HFFc6 (cell line): ENCODE data around the gene CTAGE1. TPM values are rescaled to one million over a fixed set of nuclear protein-coding genes. Genes with fewer than 3 reads are reported as not detected.
"Not testable (repeated sequence)": the region's sequence is repeated elsewhere in the genome, so short reads cannot be mapped to it uniquely, and the experiment has no call there.

Experiments used
- DNase-seq: peaks from one replicate; pipeline ENCODE4 v3.0.0-alpha.2; 2018
- H3K27ac Mint-ChIP-seq: 2 replicates; pipeline ENCODE4 v1.8.0; 2020; ENCODE audit warnings: mild to moderate bottlenecking, mixed read lengths
- H3K27me3 Mint-ChIP-seq: 2 replicates; pipeline ENCODE4 v1.8.0; 2021; ENCODE audit warnings: mild to moderate bottlenecking, moderate library complexity, mixed read lengths; ENCODE audit not compliant: insufficient read depth
- H3K36me3 Mint-ChIP-seq: 2 replicates; pipeline ENCODE4 v1.8.0; 2021; ENCODE audit warnings: low read depth, mixed read lengths
- H3K4me1 Mint-ChIP-seq: 2 replicates; pipeline ENCODE4 v1.8.0; 2020; ENCODE audit warnings: low read depth, mixed read lengths
- H3K4me3 Mint-ChIP-seq: 2 replicates; pipeline ENCODE4 v1.8.0; 2020; ENCODE audit warnings: mild to moderate bottlenecking, moderate library complexity, mixed read lengths
- H3K9me3 Mint-ChIP-seq: 2 replicates; pipeline ENCODE4 v1.8.0; 2020; ENCODE audit warnings: mild to moderate bottlenecking, mixed read lengths
- CTCF ChIP-seq: fragments of 200-600 bp; sonication (generic); IDR thresholded peaks from 2 replicates; pipeline ENCODE4 v1.5.0; 2021; ENCODE audit warnings: antibody characterized with exemption, mild to moderate bottlenecking
- total RNA-seq, 6 experiments: library from RNA; stranded (reverse); fragmentation: NEBNext Ultra II Directional; extraction: Animal tissue kit (Norgen Biotek cat#: 25700); gene quantifications; 2 replicates in 1 of 6; 3 replicates in 5 of 6; pipeline ENCODE4 v1.2.3, GENCODE V29; 2021

The CTAGE1 gene
- total RNA-seq, 6 experiments from 2014 or later, result 0.11 to 0.30 (median 0.12) TPM

GRCh38 chr18:22452226-22452668, 34.5 kb upstream of the CTAGE1 start:
- DNase-seq, result no peak
- Mint-ChIP-seq H3K9me3 (peaks cover 22% of the 10 kb centered on the region), H3K27me3 (peaks cover 12% of the 10 kb centered on the region), H3K36me3 (peaks cover 15% of the 10 kb centered on the region), H3K27ac (no peak overlapping the region), H3K4me3 (no peak overlapping the region), H3K4me1 (peaks cover 17% of the 10 kb centered on the region; the same call in 1 of the 2 replicates)
- no peak for TF ChIP-seq CTCF

GRCh38 chr18:22451796-22452195, 34.1 kb upstream of the CTAGE1 start:
- Mint-ChIP-seq H3K4me3 (no peak overlapping the region), H3K27me3 (peaks cover 12% of the 10 kb centered on the region), H3K9me3 (peaks cover 22% of the 10 kb centered on the region), H3K36me3 (peaks cover 15% of the 10 kb centered on the region), H3K27ac (no peak overlapping the region), H3K4me1 (peaks cover 17% of the 10 kb centered on the region; the same call in 1 of the 2 replicates)
- no peak for DNase-seq
- TF ChIP-seq CTCF, result no peak

GRCh38 chr18:22450766-22451165, 33.1 kb upstream of the CTAGE1 start:
- H3K4me3 Mint-ChIP-seq, result not testable (repeated sequence)

GRCh38 chr18:22450318-22450717, 32.6 kb upstream of the CTAGE1 start:
- Mint-ChIP-seq H3K27me3 (peaks cover 15% of the 10 kb centered on the region), H3K4me1 (peaks cover 16% of the 10 kb centered on the region), H3K9me3 (peaks cover 22% of the 10 kb centered on the region), H3K36me3 (peaks cover 15% of the 10 kb centered on the region)
- H3K27ac Mint-ChIP-seq, DNase-seq, H3K4me3 Mint-ChIP-seq: not testable (repeated sequence)

More at GRCh38 chr18:22450766-22451165, 33.1 kb upstream of the CTAGE1 start:
- peaks cover 18% of the 10 kb centered on the region for H3K4me1 Mint-ChIP-seq
- peaks cover 22% of the 10 kb centered on the region for H3K9me3 Mint-ChIP-seq
- not testable (repeated sequence) for H3K27ac Mint-ChIP-seq, DNase-seq
- H3K36me3 Mint-ChIP-seq, result peaks cover 15% of the 10 kb centered on the region
- H3K27me3 Mint-ChIP-seq, result peaks cover 15% of the 10 kb centered on the region

- not testable (repeated sequence) for H3K4me3 Mint-ChIP-seq, H3K27ac Mint-ChIP-seq, DNase-seq
- Mint-ChIP-seq H3K4me1 (peaks cover 16% of the 10 kb centered on the region), H3K9me3 (peaks cover 22% of the 10 kb centered on the region), H3K36me3 (peaks cover 15% of the 10 kb centered on the region), H3K27me3 (peaks cover 15% of the 10 kb centered on the region)
Measured at GRCh38 chr18:22449753-22450152, 32.0 kb upstream of the CTAGE1 start.

GRCh38 chr18:22448238-22448637, 30.5 kb upstream of the CTAGE1 start:
- Mint-ChIP-seq H3K4me1 (peaks cover 16% of the 10 kb centered on the region), H3K4me3 (no peak overlapping the region), H3K27me3 (peaks cover 12% of the 10 kb centered on the region), H3K9me3 (peaks cover 22% of the 10 kb centered on the region), H3K36me3 (peaks cover 15% of the 10 kb centered on the region), H3K27ac (no peak overlapping the region)
- no peak for DNase-seq
- TF ChIP-seq CTCF, result no peak

GRCh38 chr18:22447792-22448191, 30.1 kb upstream of the CTAGE1 start:
- Mint-ChIP-seq H3K27me3 (peaks cover 9% of the 10 kb centered on the region), H3K27ac (no peak overlapping the region), H3K36me3 (peaks cover 15% of the 10 kb centered on the region), H3K9me3 (peaks cover 22% of the 10 kb centered on the region), H3K4me3 (no peak overlapping the region), H3K4me1 (peaks cover 18% of the 10 kb centered on the region)
- no peak for TF ChIP-seq CTCF
- no peak for DNase-seq
